SK-N-SH (cell line): ENCODE data around the gene MARK3. TPM values are rescaled to one million over a fixed set of nuclear protein-coding genes. Genes with fewer than 3 reads are reported as not detected.

Experiments used
- CTCF ChIA-PET: fragments of 300-600, 350-600 bp; formaldehyde crosslinking; extraction: SDS; loops from one replicate; lab custom pipeline; 2021; lab: Yijun Ruan, JAX
- POLR2A ChIA-PET: fragments of 350-600 bp; sonication (Branson Sonifier 250); formaldehyde crosslinking; extraction: SDS; loops from one replicate; lab custom pipeline; 2020; ENCODE audit warnings: antibody characterized with exemption, inconsistent platforms; lab: Yijun Ruan, JAX
- DNase-seq: peaks from one replicate; pipeline ENCODE4 v3.0.0; 2012
- H2AFZ ChIP-seq: fragments of 200-600 bp; sonication (generic); 2 replicates; pipeline ENCODE4 v1.8.1; 2016; ENCODE audit warnings: antibody characterized with exemption, mild to moderate bottlenecking, low read depth
- H3F3A ChIP-seq: fragments of 200-600 bp; sonication (generic); replicated peaks from 2 replicates; pipeline ENCODE3; 2016; ENCODE audit warnings: antibody characterized with exemption, mild to moderate bottlenecking; ENCODE audit not compliant: insufficient read depth
- H3K27ac ChIP-seq, 2 experiments: fragments of 200-500 bp in 1 of 2; fragments of 200-600 bp in 1 of 2; sonication (Bioruptor generic) in 1 of 2; sonication (generic), shearing (Covaris generic) in 1 of 2; 2 replicates each; pipeline versions ENCODE4 v1.5.1 to v1.6.1; 2014 to 2016; ENCODE audit warnings: low read depth in 2 of 2, inconsistent platforms in 1 of 2, low read length in 1 of 2, mild to moderate bottlenecking in 1 of 2, mixed read lengths in 1 of 2
- H3K27me3 ChIP-seq: fragments of 200-600 bp; sonication (generic), shearing (Covaris generic); 2 replicates; pipeline ENCODE4 v1.6.1; 2016; ENCODE audit warnings: mixed run types; ENCODE audit not compliant: insufficient read depth
- H3K36me3 ChIP-seq, 2 experiments: fragments of 200-500 bp in 1 of 2; fragments of 200-600 bp in 1 of 2; sonication (Bioruptor generic) in 1 of 2; sonication (generic) in 1 of 2; replicated peaks in 1 of 2; 2 replicates each; pipeline versions ENCODE3 to v1.5.1; 2014 to 2016; ENCODE audit warnings: low read length in 1 of 2, mild to moderate bottlenecking in 1 of 2; ENCODE audit not compliant: insufficient read depth in 2 of 2, control insufficient read depth in 1 of 2
- H3K4me1 ChIP-seq, 2 experiments: fragments of 200-500 bp in 1 of 2; fragments of 200-600 bp in 1 of 2; sonication (Bioruptor generic) in 1 of 2; sonication (generic), shearing (Covaris generic) in 1 of 2; 2 replicates each; pipeline versions ENCODE4 v1.5.1 to v1.6.1; 2014 to 2016; ENCODE audit warnings: low read depth in 1 of 2, low read length in 1 of 2, mixed run types in 1 of 2; ENCODE audit not compliant: insufficient read depth in 2 of 2, control insufficient read depth in 1 of 2
- H3K4me2 ChIP-seq: fragments of 200-600 bp; sonication (generic), shearing (Covaris generic); 2 replicates; pipeline ENCODE4 v1.6.1; 2017; ENCODE audit warnings: mixed run types
- H3K4me3 ChIP-seq, 2 experiments: fragments of 200-500 bp in 1 of 2; fragments of 200-600 bp in 1 of 2; sonication (Bioruptor generic) in 1 of 2; sonication (generic), shearing (Covaris generic) in 1 of 2; 2 replicates each; pipeline versions ENCODE4 v1.5.1 to v1.8.1; 2014 to 2016; ENCODE audit warnings: low read depth in 2 of 2, inconsistent platforms in 1 of 2, low read length in 1 of 2, mild to moderate bottlenecking in 1 of 2, mixed read lengths in 1 of 2, moderate library complexity in 1 of 2
- H3K79me2 ChIP-seq: fragments of 200-600 bp; sonication (generic); 2 replicates; pipeline ENCODE4 v1.8.1; 2017; ENCODE audit warnings: mild to moderate bottlenecking; ENCODE audit not compliant: insufficient read depth
- H3K9ac ChIP-seq: fragments of 200-600 bp; sonication (generic); 2 replicates; pipeline ENCODE4 v1.6.1; 2017; ENCODE audit warnings: mixed run types
- H3K9me2 ChIP-seq: fragments of 200-600 bp; sonication (generic); 2 replicates; pipeline ENCODE4 v1.6.1; 2017; ENCODE audit warnings: mixed run types
- H3K9me3 ChIP-seq: fragments of 200-600 bp; sonication (generic); 2 replicates; pipeline ENCODE4 v1.6.1; 2017; ENCODE audit warnings: mixed run types, mild to moderate bottlenecking, moderate library complexity
- H4K20me1 ChIP-seq: fragments of 200-600 bp; sonication (generic); 2 replicates; pipeline ENCODE4 v1.6.1; 2017; ENCODE audit warnings: mild to moderate bottlenecking, mixed run types; ENCODE audit not compliant: insufficient read depth
- CHD2 ChIP-seq: fragments of 150-350 bp; IDR thresholded peaks from 2 replicates; pipeline ENCODE4 v1.6.1; 2018; ENCODE audit warnings: low read length; ENCODE audit not compliant: partially characterized antibody
- EP300 ChIP-seq, 2 experiments: IDR thresholded peaks; 2 replicates each; pipeline versions ENCODE4 v1.4.0 to v1.6.1; 2012; ENCODE audit warnings: borderline replicate concordance in 1 of 2, low read depth in 1 of 2, low read length in 1 of 2
- EZH2phosphoT487 ChIP-seq: fragments of 200-600 bp; sonication (generic); IDR thresholded peaks from 2 replicates; pipeline ENCODE4 v1.6.1; 2017; ENCODE audit warnings: low read depth, mixed run types, mild to moderate bottlenecking, antibody characterized with exemption, moderate library complexity, borderline replicate concordance
- FOSL2 ChIP-seq: IDR thresholded peaks from 2 replicates; pipeline ENCODE4 v1.4.0; 2012; ENCODE audit warnings: low read depth, mild to moderate bottlenecking, moderate library complexity, borderline replicate concordance
- FOXJ3 ChIP-seq: sonication (generic); formaldehyde crosslinking; IDR thresholded peaks from 2 replicates; pipeline ENCODE4 v1.5.1; 2020; ENCODE audit warnings: mild to moderate bottlenecking, missing genetic modification reagents
- GABPA ChIP-seq: IDR thresholded peaks from 2 replicates; pipeline ENCODE4 v1.4.0; 2012; ENCODE audit warnings: low read depth, mild to moderate bottlenecking
- GATA2 ChIP-seq: sonication (generic); formaldehyde crosslinking; IDR thresholded peaks from 2 replicates; pipeline ENCODE4 v1.5.0; 2020; ENCODE audit warnings: mild to moderate bottlenecking, missing genetic modification reagents
- IRF3 ChIP-seq: fragments of 150-350 bp; IDR thresholded peaks from 2 replicates; pipeline ENCODE4 v1.6.1; 2016; ENCODE audit warnings: mild to moderate bottlenecking, low read depth, low read length
- JUND ChIP-seq: IDR thresholded peaks from 2 replicates; pipeline ENCODE4 v1.4.0; 2012
- MEF2A ChIP-seq: IDR thresholded peaks from 2 replicates; pipeline ENCODE4 v1.4.0; 2012; ENCODE audit warnings: low read depth, borderline replicate concordance
- MXI1 ChIP-seq: IDR thresholded peaks from 2 replicates; pipeline ENCODE4 v1.6.1; 2012; ENCODE audit warnings: mild to moderate bottlenecking, low read depth, low read length, improper control_type of control experiment
- NRF1 ChIP-seq: IDR thresholded peaks from 2 replicates; pipeline ENCODE4 v1.6.1; 2012; ENCODE audit warnings: low read depth, mild to moderate bottlenecking, low read length
- REST ChIP-seq: IDR thresholded peaks from 2 replicates; pipeline ENCODE4 v1.6.1; 2012; ENCODE audit warnings: mild to moderate bottlenecking, low read depth, low read length, moderate library complexity
- RFX5 ChIP-seq: IDR thresholded peaks from 2 replicates; pipeline ENCODE4 v1.6.1; 2012; ENCODE audit warnings: mild to moderate bottlenecking, improper control_type of control experiment, low read length
- SIN3A ChIP-seq: IDR thresholded peaks from 2 replicates; pipeline ENCODE4 v1.6.1; 2012; ENCODE audit warnings: low read depth, mild to moderate bottlenecking, low read length, moderate library complexity, borderline replicate concordance
- SMC3 ChIP-seq: IDR thresholded peaks from 2 replicates; pipeline ENCODE4 v1.6.1; 2012; ENCODE audit warnings: low read depth, low read length, improper control_type of control experiment
- WGBS: methylation state at CpG from one replicate; pipeline ENCODE4 v1.1.6; 2017; ENCODE audit warnings: low lambda C conversion rate; 5-methylcytosine and 5-hydroxymethylcytosine counted together
- polyA plus RNA-seq, 3 experiments: library from polyadenylated mRNA; depleted of rRNA; stranded (reverse); fragments of >200 nt; gene quantifications; 2 replicates each; pipeline ENCODE4 v1.2.3, GENCODE V29; 2012
- TF ChIP-seq, protein P1 (sequence below): fragments of 200-600 bp; sonication (generic); IDR thresholded peaks from 2 replicates; pipeline ENCODE4 v1.6.1; 2017; ENCODE audit warnings: antibody characterized with exemption, mild to moderate bottlenecking, moderate library complexity
- TF ChIP-seq, protein P2 (sequence below): IDR thresholded peaks from 2 replicates; pipeline ENCODE4 v1.4.0; 2012; ENCODE audit warnings: low read depth, borderline replicate concordance
- TF ChIP-seq, protein P3 (sequence below): IDR thresholded peaks from 2 replicates; pipeline ENCODE4 v1.4.0; 2012; ENCODE audit warnings: low read depth
- TF ChIP-seq, protein P4 (sequence below): fragments of 150-350 bp; IDR thresholded peaks from 2 replicates; pipeline ENCODE4 v1.6.1; 2017; ENCODE audit warnings: antibody characterized with exemption, low read length, low read depth, borderline replicate concordance

The MARK3 gene
- polyA plus RNA-seq, 1 of the 3 experiments (the other 2 are of a cell fraction), result 73.4 TPM

- H3K9ac ChIP-seq, result no peak overlapping the region
- no peak overlapping the region for H3K27ac ChIP-seq
- H3K4me2 ChIP-seq, result no peak overlapping the region
- H3K9me3 ChIP-seq, result no peaks in the 10 kb centered on the region
- ChIA-PET CTCF (interaction anchor here (0.6 to 4.8 kb wide), 5 partner anchors 11 to 688 kb away, joined by 3 to 19 read pairs (median 5); no protein-coding TSS in a partner anchor), POLR2A (interaction anchor here (4.0 kb wide), 1 partner anchor 9 kb away, joined by 21 read pairs; the partner anchor contains the start of gene EIF5)
- H3K79me2 ChIP-seq, result peaks cover 14% of the 10 kb centered on the region; the same call in 1 of the 2 replicates
- peaks cover 68% of the 10 kb centered on the region in 2 experiments for H3K36me3 ChIP-seq
- no peak for DNase-seq
- WGBS, result 94% methylated on average over 4 of the region's 4 CpGs
- no peaks in the 10 kb centered on the region for H3K9me2 ChIP-seq
- peaks cover 31% of the 10 kb centered on the region for H4K20me1 ChIP-seq
- H3K4me3 ChIP-seq, result no peak overlapping the region
- TF ChIP-seq, protein P1, sequence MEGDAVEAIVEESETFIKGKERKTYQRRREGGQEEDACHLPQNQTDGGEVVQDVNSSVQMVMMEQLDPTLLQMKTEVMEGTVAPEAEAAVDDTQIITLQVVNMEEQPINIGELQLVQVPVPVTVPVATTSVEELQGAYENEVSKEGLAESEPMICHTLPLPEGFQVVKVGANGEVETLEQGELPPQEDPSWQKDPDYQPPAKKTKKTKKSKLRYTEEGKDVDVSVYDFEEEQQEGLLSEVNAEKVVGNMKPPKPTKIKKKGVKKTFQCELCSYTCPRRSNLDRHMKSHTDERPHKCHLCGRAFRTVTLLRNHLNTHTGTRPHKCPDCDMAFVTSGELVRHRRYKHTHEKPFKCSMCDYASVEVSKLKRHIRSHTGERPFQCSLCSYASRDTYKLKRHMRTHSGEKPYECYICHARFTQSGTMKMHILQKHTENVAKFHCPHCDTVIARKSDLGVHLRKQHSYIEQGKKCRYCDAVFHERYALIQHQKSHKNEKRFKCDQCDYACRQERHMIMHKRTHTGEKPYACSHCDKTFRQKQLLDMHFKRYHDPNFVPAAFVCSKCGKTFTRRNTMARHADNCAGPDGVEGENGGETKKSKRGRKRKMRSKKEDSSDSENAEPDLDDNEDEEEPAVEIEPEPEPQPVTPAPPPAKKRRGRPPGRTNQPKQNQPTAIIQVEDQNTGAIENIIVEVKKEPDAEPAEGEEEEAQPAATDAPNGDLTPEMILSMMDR, result no peak
- TF ChIP-seq, protein P2, sequence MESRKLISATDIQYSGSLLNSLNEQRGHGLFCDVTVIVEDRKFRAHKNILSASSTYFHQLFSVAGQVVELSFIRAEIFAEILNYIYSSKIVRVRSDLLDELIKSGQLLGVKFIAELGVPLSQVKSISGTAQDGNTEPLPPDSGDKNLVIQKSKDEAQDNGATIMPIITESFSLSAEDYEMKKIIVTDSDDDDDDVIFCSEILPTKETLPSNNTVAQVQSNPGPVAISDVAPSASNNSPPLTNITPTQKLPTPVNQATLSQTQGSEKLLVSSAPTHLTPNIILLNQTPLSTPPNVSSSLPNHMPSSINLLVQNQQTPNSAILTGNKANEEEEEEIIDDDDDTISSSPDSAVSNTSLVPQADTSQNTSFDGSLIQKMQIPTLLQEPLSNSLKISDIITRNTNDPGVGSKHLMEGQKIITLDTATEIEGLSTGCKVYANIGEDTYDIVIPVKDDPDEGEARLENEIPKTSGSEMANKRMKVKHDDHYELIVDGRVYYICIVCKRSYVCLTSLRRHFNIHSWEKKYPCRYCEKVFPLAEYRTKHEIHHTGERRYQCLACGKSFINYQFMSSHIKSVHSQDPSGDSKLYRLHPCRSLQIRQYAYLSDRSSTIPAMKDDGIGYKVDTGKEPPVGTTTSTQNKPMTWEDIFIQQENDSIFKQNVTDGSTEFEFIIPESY, result no peak
- TF ChIP-seq NRF1, result no peak
- TF ChIP-seq REST, result no peak
- TF ChIP-seq, protein P3, sequence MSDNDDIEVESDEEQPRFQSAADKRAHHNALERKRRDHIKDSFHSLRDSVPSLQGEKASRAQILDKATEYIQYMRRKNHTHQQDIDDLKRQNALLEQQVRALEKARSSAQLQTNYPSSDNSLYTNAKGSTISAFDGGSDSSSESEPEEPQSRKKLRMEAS, result no peak
- no peak for TF ChIP-seq JUND
- TF ChIP-seq MEF2A, result no peak
- TF ChIP-seq GATA2 (CRISPR knock-in tag), result no peak
- TF ChIP-seq CHD2, result no peak
- TF ChIP-seq RFX5, result no peak
- TF ChIP-seq IRF3, result no peak
- no peak for TF ChIP-seq FOSL2
- TF ChIP-seq, protein P4, sequence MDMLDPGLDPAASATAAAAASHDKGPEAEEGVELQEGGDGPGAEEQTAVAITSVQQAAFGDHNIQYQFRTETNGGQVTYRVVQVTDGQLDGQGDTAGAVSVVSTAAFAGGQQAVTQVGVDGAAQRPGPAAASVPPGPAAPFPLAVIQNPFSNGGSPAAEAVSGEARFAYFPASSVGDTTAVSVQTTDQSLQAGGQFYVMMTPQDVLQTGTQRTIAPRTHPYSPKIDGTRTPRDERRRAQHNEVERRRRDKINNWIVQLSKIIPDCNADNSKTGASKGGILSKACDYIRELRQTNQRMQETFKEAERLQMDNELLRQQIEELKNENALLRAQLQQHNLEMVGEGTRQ, result no peak
- TF ChIP-seq EP300 (IDR thresholded peaks at IDR 0.05; ENCODE audit: borderline replicate concordance in 1 of 2, low read depth in 1 of 2, low read length in 1 of 2), result no peak
- TF ChIP-seq SIN3A, result no peak
- TF ChIP-seq MXI1, result no peak
- no peak for TF ChIP-seq FOXJ3 (CRISPR knock-in tag)
- no peak for TF ChIP-seq SMC3
- TF ChIP-seq EZH2phosphoT487, result no peak
- no peak for TF ChIP-seq GABPA
- H2AFZ ChIP-seq, result no peak overlapping the region
- no peaks in the 10 kb centered on the region; a peak in 1 of 4 replicates for H3K4me1 ChIP-seq
- no peaks in the 10 kb centered on the region for H3K27me3 ChIP-seq
- H3F3A ChIP-seq, result peaks cover 79% of the 10 kb centered on the region
Measured at GRCh38 chr14:103343164-103343879, 41.9 kb upstream of the MARK3 start.
